ENCODE measurements around the gene TGFBI.

Gene TGFBI

DNA sequence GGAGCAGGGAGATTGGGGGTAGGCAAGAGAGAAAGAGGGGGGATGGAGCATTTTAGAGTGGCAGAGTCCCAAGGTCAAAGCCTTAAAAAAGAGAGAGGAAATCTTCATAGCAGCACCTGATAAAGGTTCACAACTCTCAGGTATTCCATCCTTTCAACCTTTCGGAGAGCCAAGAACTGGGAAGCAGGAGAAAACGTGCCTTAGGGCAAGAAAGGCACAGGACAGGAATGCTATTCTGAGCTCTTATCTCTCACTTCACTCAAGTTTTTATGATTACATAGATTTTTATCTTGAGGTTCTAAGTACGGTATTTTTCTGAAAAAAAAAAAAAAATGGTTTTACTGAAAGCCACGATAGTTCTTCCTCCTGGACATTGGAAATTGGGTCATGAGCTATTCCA, 69.4 kb downstream of the TGFBI start:
- Histone ChIP-seq H3K9me3 (ENCODE audit: control insufficient read depth, low read length) (no peaks in the 10 kb centered on the region), H3K27me3 (ENCODE audit: control insufficient read depth, insufficient read depth, low read length) (no peaks in the 10 kb centered on the region), H3K36me3 (ENCODE audit: control insufficient read depth, insufficient read depth, low read length) (no peaks in the 10 kb centered on the region), H3K4me1 (ENCODE audit: control insufficient read depth, insufficient read depth, low read length) (peaks cover 19% of the 10 kb centered on the region), H3K4me3 (ENCODE audit: low read length) (no peak overlapping the region), H3K9ac (ENCODE audit: low read length) (no peak overlapping the region)

DNA sequence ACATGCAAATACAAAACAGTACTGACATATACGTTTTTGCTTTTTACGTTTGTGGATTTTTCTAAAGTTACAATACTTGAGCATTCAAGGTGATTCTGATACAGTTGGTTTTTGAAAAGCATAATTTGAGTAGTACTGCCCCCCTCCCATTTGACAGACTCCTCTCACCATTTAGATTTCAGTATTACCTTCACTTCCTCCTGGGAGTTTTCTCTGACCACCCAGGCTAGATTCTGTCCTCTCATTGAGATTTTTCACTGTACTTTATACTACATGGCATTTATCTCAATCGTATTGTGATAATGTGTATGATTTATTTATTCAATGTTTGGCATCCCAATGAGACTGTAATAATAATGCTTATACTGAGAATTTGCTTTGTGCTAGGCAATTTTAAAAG, 71.1 kb downstream of the TGFBI start:
- H3K4me3 ChIP-seq (ENCODE audit: low read length): no peak overlapping the region
- H3K36me3 ChIP-seq (ENCODE audit: control insufficient read depth, insufficient read depth, low read length): no peaks in the 10 kb centered on the region
- peaks cover 12% of the 10 kb centered on the region for H3K4me1 ChIP-seq (ENCODE audit: control insufficient read depth, insufficient read depth, low read length)
- no peaks in the 10 kb centered on the region for H3K27me3 ChIP-seq (ENCODE audit: control insufficient read depth, insufficient read depth, low read length)
- H3K9me3 ChIP-seq (ENCODE audit: control insufficient read depth, low read length): no peaks in the 10 kb centered on the region
- H3K9ac ChIP-seq (ENCODE audit: low read length): no peak overlapping the region

DNA sequence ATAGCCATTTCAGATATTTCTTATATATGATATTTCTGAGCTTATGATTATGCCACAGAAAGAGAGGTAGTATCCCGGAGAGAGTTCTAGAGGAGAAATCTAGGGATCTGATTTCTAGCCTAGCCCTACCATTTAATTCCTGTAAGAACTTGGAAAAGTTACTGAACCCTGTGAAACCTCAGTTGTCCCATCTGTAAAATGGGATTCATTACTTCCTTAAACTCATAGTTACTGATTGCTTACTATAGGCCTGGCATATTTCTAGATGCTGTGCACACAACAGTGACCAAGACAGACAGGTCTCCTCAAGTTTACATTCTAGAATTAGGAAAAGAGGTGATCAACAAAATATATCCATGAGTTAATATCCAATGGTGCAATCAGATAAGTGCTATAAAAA, 73.1 kb downstream of the TGFBI start:
- H3K36me3 ChIP-seq (ENCODE audit: control insufficient read depth, insufficient read depth, low read length): no peaks in the 10 kb centered on the region
- H3K27me3 ChIP-seq (ENCODE audit: control insufficient read depth, insufficient read depth, low read length): no peaks in the 10 kb centered on the region
- H3K9me3 ChIP-seq (ENCODE audit: control insufficient read depth, low read length): no peaks in the 10 kb centered on the region
- H3K9ac ChIP-seq (ENCODE audit: low read length): no peak overlapping the region
- H3K4me1 ChIP-seq (ENCODE audit: control insufficient read depth, insufficient read depth, low read length): peaks cover 8% of the 10 kb centered on the region
- H3K4me3 ChIP-seq (ENCODE audit: low read length): no peak overlapping the region

DNA sequence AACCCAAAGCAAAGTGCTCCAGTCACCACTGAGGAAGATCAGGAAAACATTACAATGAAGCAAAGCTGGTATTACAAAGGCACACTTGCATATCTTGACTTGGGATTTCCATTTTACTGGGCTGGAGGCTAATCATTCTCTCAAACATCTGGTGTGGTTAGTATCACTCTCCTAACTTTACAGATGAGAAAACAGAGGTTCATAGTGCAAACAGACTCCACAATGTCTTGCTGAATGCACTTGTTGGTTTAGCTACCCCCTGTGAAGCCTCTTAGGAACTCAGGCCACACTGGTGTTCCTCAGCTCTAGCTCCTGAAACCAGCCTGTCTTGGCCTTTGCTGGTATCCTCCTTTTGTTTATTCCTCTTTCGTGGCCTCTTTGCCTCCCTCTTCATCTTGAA, 74.3 kb downstream of the TGFBI start:
- Histone ChIP-seq H3K36me3 (ENCODE audit: control insufficient read depth, insufficient read depth, low read length) (no peaks in the 10 kb centered on the region), H3K9me3 (ENCODE audit: control insufficient read depth, low read length) (no peaks in the 10 kb centered on the region), H3K4me3 (ENCODE audit: low read length) (no peak overlapping the region), H3K27me3 (ENCODE audit: control insufficient read depth, insufficient read depth, low read length) (no peaks in the 10 kb centered on the region), H3K9ac (ENCODE audit: low read length) (no peak overlapping the region), H3K4me1 (ENCODE audit: control insufficient read depth, insufficient read depth, low read length) (peaks cover 8% of the 10 kb centered on the region)

DNA sequence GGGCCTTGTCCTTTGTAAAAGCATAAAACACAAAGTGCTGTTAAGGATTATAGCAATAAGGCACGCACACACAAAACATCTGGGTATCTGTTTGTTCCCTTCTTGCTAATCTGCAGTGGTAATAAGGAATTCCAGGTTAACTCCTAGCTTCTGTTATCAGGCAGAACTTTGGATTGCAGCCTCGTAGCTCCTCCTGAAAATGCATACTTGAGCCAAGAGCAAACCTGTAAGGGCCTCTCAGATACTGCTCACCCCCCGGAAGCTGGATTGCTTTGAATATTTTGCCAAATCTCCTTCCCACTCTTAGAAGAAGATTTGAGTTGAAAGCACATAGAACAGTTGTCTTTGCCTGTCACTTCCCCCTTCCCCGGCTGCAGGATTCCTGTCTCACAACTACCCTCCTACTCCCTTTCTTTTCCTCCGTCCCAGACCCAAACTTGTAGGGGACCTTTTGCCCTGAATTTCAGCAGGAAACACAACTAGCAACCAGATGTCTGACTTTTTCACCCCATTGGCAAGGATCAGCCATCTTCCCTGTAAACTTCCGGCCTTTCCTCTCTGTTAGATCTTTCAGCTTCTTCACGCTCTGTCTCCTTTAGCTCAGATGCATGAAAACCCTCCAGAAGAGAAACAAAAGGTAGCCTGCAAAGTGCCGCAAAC, 75.6 kb downstream of the TGFBI start:
- Histone ChIP-seq H3K4me1 (ENCODE audit: control insufficient read depth, insufficient read depth, low read length) (peaks cover 8% of the 10 kb centered on the region), H3K9me3 (ENCODE audit: control insufficient read depth, low read length) (no peaks in the 10 kb centered on the region), H3K27me3 (ENCODE audit: control insufficient read depth, insufficient read depth, low read length) (no peaks in the 10 kb centered on the region), H3K4me3 (ENCODE audit: low read length) (no peak overlapping the region), H3K9ac (ENCODE audit: low read length) (peak overlapping the region; percentile 9), H3K36me3 (ENCODE audit: control insufficient read depth, insufficient read depth, low read length) (no peaks in the 10 kb centered on the region)

DNA sequence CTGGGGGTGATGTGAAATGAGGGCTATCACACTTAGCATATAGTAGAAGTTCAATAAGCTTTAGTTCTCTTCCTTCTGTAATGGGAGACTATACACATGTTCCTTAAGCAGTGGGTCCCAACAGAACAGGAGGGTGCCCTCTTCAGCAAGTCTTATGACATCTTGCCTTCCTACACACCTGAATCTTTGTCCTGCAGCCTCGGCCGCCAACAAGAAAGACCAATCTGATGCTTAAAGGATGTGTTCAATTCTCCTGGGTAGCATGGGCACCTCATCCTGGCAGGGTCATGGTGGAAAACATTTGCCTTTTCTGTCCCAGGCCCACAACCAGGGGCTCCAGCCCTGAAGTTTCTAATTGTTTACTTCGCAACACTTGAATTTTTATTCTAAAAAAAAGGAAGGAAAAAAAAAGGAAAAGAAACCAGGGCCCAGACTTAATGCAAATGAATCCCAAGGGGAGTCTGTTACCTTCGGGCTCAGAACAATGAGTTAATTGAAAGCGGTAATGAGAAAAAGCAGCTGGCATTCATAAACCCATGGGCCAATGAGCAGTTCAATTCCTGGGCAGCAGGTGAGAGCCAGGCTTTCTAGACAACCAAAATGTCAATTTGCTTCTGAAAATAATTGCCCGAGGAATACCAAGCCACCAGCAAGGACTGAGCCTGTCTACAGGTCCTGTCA, 77.7 kb downstream of the TGFBI start:
- no peaks in the 10 kb centered on the region for H3K36me3 ChIP-seq (ENCODE audit: control insufficient read depth, insufficient read depth, low read length)
- no peaks in the 10 kb centered on the region for H3K27me3 ChIP-seq (ENCODE audit: control insufficient read depth, insufficient read depth, low read length)
- H3K9ac ChIP-seq (ENCODE audit: low read length): no peak overlapping the region
- H3K9me3 ChIP-seq (ENCODE audit: control insufficient read depth, low read length): no peaks in the 10 kb centered on the region
- peaks cover 8% of the 10 kb centered on the region for H3K4me1 ChIP-seq (ENCODE audit: control insufficient read depth, insufficient read depth, low read length)
- H3K4me3 ChIP-seq (ENCODE audit: low read length): no peak overlapping the region

DNA sequence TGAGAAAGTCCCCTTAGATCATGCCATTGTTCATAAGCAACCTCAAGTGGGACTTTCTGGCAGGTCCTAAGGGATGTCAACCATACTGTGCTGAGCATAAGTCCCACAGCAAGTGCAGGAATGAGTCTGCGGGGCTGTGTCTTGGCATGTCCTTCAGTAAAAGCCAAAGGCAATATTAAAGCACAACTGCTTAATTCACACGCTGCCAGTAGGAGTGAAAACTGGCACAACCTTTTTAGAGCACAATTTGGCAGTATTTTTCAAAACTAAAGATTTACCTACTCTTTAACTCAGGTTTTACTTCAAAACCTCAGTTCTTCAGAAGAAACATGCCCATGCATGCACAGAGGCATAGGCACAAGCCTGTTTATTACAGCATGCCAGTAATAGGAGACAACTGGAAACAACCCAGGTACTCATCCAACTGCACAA, 79.4 kb downstream of the TGFBI start:
- Histone ChIP-seq H3K4me3 (ENCODE audit: low read length) (no peak overlapping the region), H3K9me3 (ENCODE audit: control insufficient read depth, low read length) (no peaks in the 10 kb centered on the region)

DNA sequence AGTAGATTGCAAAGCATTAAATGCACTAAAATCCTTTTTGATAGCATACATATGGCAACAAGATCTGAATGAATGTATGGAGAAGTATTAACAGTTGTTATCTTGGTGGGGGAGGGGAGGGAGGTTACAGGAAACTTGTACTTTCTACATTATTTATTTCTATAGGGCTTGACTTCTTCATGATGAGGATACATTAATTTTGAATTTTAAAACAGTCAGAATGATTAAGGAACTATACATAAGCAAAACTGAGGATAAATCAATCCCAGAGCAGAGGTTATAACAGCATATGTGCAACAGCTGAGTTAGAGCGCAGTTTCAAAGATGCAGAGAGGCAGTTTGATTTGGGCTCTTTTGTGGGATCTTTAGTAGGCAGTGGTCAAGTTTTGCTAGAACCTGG, 80.0 kb downstream of the TGFBI start:
- H3K9ac ChIP-seq (ENCODE audit: low read length): no peak overlapping the region
- H3K4me1 ChIP-seq (ENCODE audit: control insufficient read depth, insufficient read depth, low read length): peaks cover 8% of the 10 kb centered on the region
- H3K9me3 ChIP-seq (ENCODE audit: control insufficient read depth, low read length): no peaks in the 10 kb centered on the region
- H3K36me3 ChIP-seq (ENCODE audit: control insufficient read depth, insufficient read depth, low read length): no peaks in the 10 kb centered on the region
- H3K27me3 ChIP-seq (ENCODE audit: control insufficient read depth, insufficient read depth, low read length): no peaks in the 10 kb centered on the region
- no peak overlapping the region for H3K4me3 ChIP-seq (ENCODE audit: low read length)

More for the DNA sequence above, 79.4 kb downstream of the TGFBI start:
- Histone ChIP-seq H3K9ac (ENCODE audit: low read length) (no peak overlapping the region), H3K27me3 (ENCODE audit: control insufficient read depth, insufficient read depth, low read length) (no peaks in the 10 kb centered on the region), H3K4me1 (ENCODE audit: control insufficient read depth, insufficient read depth, low read length) (peaks cover 8% of the 10 kb centered on the region), H3K36me3 (ENCODE audit: control insufficient read depth, insufficient read depth, low read length) (no peaks in the 10 kb centered on the region)

DNA sequence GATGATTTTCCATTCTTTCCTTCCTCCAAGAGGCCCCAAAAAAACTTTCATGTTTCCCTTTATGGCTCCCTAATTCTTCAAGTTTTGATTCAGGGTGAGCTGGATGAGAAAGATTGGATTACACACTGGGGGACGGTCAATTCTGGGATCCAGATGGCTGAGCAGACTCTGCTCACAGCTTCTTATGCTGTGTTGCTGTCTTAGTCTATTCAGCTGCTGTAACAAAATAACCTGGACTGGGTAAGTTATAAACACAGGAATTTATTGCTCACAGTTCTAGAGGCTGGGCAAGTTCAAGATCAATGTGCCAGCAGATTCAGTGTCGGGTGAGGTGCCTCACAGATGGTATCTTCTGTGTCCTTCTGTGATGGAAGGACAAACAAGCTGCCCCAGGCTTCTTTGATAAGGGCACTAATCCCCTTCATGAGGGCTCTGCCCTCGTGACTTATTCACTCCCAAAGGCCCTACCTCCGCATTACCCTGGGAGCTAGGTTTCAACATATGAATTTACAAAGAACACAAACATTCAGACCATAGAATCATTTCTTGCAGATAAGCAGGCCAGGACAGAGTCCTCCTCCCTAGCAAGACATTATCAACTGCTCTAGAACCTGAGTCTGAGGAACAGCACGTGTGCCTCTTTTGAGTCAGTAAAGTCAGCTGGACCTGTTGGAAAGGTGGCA, 80.8 kb downstream of the TGFBI start:
- Histone ChIP-seq H3K9me3 (ENCODE audit: control insufficient read depth, low read length) (no peaks in the 10 kb centered on the region), H3K4me1 (ENCODE audit: control insufficient read depth, insufficient read depth, low read length) (peaks cover 2% of the 10 kb centered on the region), H3K4me3 (ENCODE audit: low read length) (no peak overlapping the region), H3K27me3 (ENCODE audit: control insufficient read depth, insufficient read depth, low read length) (no peaks in the 10 kb centered on the region), H3K36me3 (ENCODE audit: control insufficient read depth, insufficient read depth, low read length) (no peaks in the 10 kb centered on the region), H3K9ac (ENCODE audit: low read length) (no peak overlapping the region)

Data from mucosa of stomach (tissue), 1 donor.